Islet precursor cell (in vitro differentiated cells): Measurements from ENCODE around the gene CHCHD4.
A peak's percentile ranks its signal among the peaks of the same experiment; 100 is the strongest.
"Not testable (repeated sequence)": the region's sequence is repeated elsewhere in the genome, so short reads cannot be mapped to it uniquely, and the experiment has no call there.

Source experiments
- DNase-seq: peaks from one replicate; pipeline ENCODE4 v3.0.0-alpha.2; 2018

CHCHD4 gene

GRCh38 chr3:14118400-14119381 is 6.0 kb downstream of the CHCHD4 start:
- DNase-seq = no peak

DNA sequence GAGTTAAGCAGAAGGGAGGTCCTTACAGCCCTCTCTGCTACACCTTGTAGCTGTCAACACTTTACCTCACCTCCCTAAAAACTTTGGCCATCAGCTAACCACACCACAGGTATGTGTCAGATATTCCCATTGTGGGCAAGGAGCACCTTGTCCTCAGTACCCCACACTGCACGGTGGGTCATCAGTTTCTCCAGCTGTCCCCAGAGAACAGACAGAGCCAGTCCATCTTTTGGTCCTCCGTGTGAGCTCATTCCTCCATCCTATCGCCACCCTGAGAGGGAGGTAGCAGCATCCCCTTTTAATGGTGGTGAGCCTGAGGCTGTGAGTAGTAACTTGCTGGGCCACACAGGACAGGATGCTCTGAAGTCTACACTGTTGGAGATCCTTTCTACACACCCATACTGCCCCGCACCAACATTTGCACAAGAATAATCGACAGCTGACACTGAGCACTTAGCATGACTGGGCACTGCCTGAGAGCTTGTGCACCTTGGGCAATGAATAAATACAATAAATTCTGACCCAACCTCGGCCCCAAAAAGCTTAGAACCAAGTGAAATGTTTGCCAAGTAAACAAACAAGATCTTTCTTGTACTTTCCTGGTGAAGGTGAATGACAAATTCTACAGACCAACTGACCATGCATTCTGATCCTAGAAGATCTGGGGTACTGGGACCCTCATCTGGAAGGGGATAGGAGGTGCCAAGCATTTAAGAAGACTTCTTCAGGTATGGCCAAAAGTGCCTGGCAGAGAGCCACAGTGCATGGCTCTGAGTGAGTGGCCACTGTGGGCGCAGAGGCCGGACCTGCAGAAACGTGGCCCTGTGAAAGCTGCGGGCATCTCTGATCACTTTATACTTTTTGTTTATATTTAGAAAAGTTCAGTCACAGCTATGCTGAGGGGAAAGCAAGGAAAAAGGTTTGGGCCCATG is 6.9 kb downstream of the CHCHD4 start:
- no peak for DNase-seq

DNA sequence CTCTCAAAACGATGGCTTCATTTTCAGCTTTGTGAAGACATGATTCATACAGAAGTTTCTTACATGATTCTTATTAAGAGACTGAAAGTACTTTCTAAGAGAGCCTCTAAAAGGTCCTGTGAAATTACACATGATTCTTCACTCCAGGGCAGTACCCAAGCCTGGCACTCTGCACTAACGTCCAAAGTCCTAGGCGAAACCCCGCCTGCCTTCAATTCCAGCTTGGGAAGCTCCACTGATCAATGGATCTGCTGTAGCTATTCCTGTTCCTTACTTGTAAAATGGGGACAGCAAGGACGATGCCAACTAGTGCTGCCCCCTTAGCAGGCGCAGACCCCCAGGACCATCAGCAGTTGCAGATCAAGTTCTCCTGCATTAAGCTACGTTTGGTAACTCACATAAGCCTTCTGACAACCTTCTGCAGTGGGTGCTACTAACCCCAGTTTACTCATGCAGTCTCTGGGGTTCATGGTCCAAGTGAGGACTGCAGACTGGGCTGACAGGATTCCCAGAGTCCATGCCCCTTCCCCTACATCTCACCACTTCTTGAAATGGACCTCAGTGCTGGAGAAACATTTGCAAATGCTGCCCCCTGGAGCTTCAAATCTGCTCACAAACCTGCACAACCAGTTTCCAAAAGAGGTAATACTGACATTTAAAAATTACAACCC is 10.6 kb downstream of the CHCHD4 start:
- peak; percentile 58 for DNase-seq

- DNase-seq = no peak
These were observed 14.0 kb downstream of the CHCHD4 start for GRCh38 chr3:14110699-14111098.

DNA sequence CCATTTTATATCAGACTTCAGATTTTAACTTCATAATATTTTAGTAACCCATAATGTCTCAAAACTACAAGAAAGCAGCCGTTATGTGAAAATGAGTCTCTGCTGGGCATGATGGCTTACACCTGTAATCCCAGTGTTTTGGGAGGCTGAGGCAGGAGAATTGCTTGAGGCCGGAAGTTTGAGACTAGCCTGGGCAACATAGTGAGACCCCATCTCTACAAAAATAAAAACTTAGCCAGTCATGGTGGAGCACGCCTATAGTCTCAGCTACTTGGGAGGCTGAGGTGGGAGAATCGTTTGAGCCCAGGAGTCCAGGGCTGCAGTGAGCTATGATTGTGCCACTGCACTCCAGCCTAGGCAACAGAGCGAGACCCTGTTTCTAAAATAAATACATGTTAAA is 14.8 kb downstream of the CHCHD4 start:
- not testable (repeated sequence) for DNase-seq

GRCh38 chr3:14097616-14098391 is 26.9 kb downstream of the CHCHD4 start:
- DNase-seq = no peak

GRCh38 chr3:14096742-14097141 is 27.9 kb downstream of the CHCHD4 start:
- DNase-seq = no peak

GRCh38 chr3:14093831-14094230 is 30.8 kb downstream of the CHCHD4 start:
- no peak for DNase-seq

DNA sequence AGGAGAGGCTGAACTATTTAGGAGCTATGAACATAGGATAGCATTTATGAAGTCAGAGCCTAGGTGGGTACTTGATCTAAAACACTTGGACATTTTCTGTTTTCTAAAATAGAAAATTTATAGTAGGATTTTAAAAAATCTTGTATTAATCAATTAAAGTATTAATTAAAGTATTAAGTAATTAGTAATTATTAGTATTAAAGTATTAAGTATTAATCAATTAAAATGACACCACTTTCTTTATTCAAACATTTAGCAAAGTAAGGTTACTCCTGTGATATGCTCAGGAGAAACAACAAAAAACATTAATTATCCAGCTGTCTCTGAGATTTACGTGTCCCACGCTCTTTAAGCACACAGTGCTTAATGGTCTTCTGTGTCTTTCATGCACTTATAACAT is 32.2 kb downstream of the CHCHD4 start:
- DNase-seq = no peak

DNA sequence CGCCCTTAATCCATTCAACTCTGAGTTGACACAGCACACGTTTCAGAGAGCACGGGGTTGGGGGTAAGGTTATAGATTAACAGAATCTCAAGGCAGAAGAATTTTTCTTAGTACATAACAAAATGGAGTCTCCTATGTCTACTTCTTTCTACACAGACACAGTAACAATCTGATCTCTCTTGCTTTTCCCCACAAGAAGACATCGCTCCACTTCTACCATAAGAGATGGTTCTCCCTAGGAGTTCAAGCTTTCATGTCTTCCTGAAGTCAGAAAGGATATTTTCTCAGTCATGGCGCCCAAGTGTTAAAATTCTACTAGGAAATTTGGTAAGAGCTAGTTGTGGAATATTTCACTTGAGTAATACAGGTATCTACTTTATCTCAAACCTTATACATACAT is 32.7 kb downstream of the CHCHD4 start:
- DNase-seq = not testable (repeated sequence)

DNA sequence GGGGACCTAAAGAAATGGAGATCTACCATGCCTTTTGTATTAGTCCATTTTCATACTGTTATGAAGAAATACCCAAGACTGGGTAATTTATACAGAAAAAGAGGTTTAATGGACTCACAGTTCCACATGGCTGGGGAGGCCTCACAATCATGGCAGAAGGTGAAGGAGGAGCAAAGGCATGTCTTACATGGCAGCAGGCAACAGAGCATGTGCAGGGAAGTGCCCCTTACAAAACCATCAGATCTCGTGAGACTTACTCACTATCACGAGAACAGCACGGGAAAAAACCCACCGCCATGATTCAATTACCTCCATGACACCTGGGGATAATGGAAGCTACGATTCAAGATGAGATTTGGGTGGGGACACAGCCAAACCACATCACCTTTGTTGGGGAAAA is 37.2 kb downstream of the CHCHD4 start:
- not testable (repeated sequence) for DNase-seq

DNA sequence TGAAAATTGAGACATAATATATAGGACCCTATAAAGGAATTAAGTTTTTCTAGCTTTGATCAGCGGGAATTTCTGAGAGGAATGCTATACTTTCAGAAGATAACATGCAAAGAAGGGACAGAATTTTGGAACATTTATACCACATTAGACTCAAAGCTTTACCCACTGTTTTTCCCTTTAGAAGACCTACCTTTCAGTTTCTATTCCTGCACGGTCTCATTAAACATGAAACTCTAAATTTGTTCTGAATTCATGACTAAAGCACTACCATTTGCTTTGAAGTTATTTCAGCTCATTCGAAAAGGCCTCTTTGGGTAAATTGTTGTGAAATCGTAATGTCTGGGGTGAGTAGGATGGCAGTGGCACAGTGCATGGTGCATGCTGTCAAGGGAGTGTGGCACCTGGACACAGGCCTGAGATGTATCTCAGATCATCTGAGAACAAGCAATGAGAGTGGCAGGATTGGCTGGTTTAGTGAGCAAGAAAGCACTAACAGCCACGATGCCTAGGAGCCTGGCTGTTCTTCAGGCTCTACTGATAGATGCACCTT is 42.5 kb downstream of the CHCHD4 start:
- no peak for DNase-seq

DNA sequence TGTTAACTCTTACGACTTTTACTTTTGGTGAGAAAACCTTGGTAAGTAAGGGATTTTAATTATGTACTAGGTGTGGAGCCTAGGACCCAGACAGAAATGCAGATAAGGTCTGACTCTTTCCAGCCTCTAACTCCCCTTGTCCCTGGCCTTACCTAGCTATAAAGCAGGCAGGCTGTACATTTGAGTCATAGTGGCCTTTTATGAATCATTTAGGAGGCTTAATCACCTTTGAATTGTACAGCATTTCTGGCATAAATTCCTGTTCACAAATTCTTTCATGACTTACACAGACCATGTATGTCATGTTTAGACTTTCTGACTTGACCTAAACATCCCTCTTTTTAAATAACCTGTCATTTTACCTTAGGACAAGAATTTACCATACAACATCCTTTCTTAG is 47.4 kb downstream of the CHCHD4 start:
- no peak for DNase-seq

GRCh38 chr3:14075233-14075632 is 49.4 kb downstream of the CHCHD4 start:
- not testable (repeated sequence) for DNase-seq

- no peak for DNase-seq
These were observed 59.8 kb downstream of the CHCHD4 start for GRCh38 chr3:14064910-14065309.

DNA sequence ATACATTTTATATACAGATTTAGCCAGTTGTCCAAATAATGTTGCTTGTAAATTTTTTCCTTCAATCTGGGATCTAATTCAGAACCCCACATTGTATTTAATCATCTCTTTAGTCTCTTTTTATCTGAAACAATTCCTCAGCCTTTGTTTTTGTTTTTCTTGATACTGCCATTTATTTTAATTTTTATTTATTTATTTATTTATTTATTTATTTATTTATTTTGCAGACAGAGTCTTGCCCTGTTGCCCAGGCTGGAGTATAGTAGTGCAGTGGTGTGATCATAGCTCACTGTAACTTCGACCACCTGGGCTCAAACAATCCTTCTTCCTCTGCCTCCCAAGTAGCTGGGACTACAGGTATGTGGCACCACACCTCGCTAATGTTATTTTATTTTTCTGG is 61.5 kb downstream of the CHCHD4 start:
- DNase-seq = no peak
